IPS DF 6.9 (cell line): ENCODE measurements around the gene VWA8.

ENCODE experiments used
- DNase-seq: peaks from one replicate; pipeline ENCODE4 v3.0.0-alpha.2; 2013; ENCODE audit warnings: low read depth, low spot score
- H3K27ac ChIP-seq: one replicate; pipeline ENCODE4 v1.5.1; 2013; ENCODE audit warnings: low read length, control low read depth
- H3K27me3 ChIP-seq: 2 replicates; pipeline ENCODE4 v1.6.1; 2013; ENCODE audit warnings: mild to moderate bottlenecking, low read length; ENCODE audit not compliant: control insufficient read depth, insufficient read depth
- H3K36me3 ChIP-seq: 2 replicates; pipeline ENCODE4 v1.6.1; 2013; ENCODE audit warnings: low read length; ENCODE audit not compliant: control insufficient read depth, insufficient read depth
- H3K4me1 ChIP-seq: 2 replicates; pipeline ENCODE4 v1.6.1; 2013; ENCODE audit warnings: low read length; ENCODE audit not compliant: control insufficient read depth, insufficient read depth
- H3K4me3 ChIP-seq: 2 replicates; pipeline ENCODE4 v1.5.1; 2013; ENCODE audit warnings: mild to moderate bottlenecking, low read length
- H3K9me3 ChIP-seq: 2 replicates; pipeline ENCODE4 v1.6.1; 2013; ENCODE audit warnings: low read length, inconsistent platforms; ENCODE audit not compliant: control insufficient read depth, insufficient read depth
- WGBS: extraction: QIAGEN DNeasy Blood & Tissue Kit; methylation state at CpG from one replicate; pipeline ENCODE4 v1.1.7; 2013; ENCODE audit warnings: mixed read lengths, missing lambda C conversion rate; ENCODE audit not compliant: insufficient read length, insufficient coverage; 5-methylcytosine and 5-hydroxymethylcytosine counted together

VWA8 gene

DNA sequence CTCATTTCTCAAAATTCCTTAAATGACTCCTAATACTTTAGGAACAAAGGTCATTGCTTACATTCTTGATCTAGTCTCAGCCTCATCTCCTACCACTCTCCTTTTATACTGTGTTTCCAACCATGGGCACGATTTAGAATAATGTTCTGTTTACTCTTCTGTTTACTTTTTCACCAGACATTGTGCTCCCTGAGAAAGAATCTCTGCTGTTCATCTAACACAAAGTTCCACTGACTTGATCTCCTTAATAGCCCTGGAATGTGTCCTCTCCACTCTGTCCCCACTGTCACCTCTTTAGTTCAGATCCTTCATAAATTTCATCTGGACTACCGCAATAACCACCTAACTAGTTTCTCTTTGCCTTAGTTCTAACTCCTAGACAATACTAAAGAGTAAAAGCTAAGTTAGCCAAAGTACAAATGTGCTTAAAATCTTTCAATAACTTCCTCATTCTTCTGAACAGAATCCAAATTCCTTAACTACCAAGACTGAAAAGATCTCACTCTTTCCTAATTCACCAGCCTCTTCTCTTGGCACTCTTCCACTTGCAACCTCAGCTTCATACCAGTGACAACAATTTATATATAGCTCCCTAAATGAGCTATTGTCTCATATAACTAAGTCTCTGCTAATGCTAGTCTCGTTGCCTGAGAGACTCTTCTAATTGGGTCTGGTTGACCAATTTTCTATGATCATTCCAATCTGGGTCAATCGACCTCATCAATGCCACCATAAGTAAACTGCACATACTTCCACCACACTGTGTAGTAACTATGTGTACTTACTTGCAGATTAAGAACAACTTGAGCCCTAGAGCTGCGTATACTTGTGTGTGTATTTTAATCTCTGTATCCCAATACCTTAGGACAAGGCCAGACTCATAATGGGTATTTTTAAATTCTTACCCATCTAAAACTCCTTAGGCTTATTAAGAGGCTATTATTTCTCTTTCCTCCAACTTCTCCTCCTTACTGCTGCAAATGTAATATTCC is 179.9 kb downstream of the VWA8 start:
- H3K4me3 ChIP-seq, result no peak overlapping the region
- DNase-seq, result no peak
- H3K27me3 ChIP-seq, result no peaks in the 10 kb centered on the region
- no CpG with 5 or more reads among the region's 5 CpGs for WGBS
- H3K36me3 ChIP-seq, result no peaks in the 10 kb centered on the region
- no peaks in the 10 kb centered on the region for H3K4me1 ChIP-seq
- H3K9me3 ChIP-seq, result no peaks in the 10 kb centered on the region
- no peak overlapping the region for H3K27ac ChIP-seq

DNA sequence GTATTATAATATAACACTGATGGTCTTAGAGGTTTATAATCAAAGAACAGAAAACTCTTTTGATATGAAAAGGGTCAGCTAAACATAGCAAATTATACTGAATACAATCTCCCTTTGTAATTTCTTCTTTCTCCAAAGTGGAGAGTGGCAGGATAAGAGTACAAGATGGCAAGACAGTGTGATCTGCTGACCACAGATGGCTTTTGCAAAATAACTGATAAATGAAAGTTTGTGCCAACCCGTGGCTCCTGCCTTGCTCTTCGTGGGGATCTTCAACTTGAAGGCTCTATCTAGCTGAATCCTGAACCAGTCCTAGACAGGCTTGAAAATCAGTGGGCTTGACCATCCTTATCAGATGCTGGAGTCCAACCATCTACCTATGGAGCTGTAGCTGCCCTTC is 185.7 kb downstream of the VWA8 start:
- no peak overlapping the region for H3K4me3 ChIP-seq
- no peaks in the 10 kb centered on the region for H3K36me3 ChIP-seq
- H3K4me1 ChIP-seq, result no peaks in the 10 kb centered on the region
- H3K27me3 ChIP-seq, result no peaks in the 10 kb centered on the region
- DNase-seq, result no peak
- no CpG with 5 or more reads among the region's 2 CpGs for WGBS
- no peaks in the 10 kb centered on the region for H3K9me3 ChIP-seq
- H3K27ac ChIP-seq, result no peak overlapping the region

DNA sequence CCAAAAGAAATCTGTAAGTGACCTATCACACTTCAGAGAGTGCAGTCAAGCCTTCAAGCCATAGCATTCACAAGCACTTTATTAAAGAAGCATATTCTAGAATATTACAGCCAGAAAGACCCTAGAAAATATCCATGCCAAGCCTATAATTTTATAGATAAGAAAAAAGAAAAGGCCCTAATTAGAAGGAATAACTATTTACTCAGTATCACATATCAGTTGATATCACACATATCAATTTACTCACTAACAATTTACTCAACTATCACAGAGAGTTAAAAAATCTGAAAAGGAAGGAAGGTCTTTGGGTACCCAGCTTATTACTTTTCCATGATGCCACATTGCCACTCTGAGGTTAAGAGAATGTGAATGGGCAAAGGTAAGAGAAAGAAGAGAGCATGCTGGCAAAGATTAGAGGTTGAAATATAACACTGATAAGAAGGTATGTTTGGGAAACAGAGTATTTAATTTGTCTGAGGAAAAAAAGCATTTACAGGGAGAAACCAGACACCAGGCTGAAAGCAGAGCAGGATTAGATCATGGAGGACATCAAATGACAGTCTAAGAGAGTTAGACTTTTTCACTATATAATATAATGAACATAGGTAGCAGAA is 186.2 kb downstream of the VWA8 start:
- Histone ChIP-seq H3K36me3 (no peaks in the 10 kb centered on the region), H3K9me3 (no peaks in the 10 kb centered on the region), H3K27ac (no peak overlapping the region), H3K27me3 (no peaks in the 10 kb centered on the region), H3K4me3 (no peak overlapping the region), H3K4me1 (no peaks in the 10 kb centered on the region)
- DNase-seq, result no peak

DNA sequence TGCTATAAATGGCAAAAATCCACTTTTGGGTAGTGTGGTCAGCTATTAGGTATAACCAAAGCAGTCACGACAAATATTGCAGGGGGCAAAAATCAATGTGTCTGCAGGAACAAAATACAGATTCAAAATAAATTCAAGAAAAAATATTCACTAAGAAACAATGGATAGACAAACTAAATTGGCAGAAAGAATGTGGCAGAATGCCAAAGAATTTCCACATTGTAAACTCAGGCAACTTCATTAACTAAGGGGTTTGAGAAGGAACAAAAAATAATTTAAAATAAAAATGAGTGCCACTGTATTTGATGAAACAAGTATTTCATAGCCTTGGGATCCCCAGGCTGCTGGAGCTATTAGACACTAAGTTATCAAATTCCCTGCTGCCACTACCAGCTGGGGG is 193.1 kb downstream of the VWA8 start:
- no peak for DNase-seq
- Histone ChIP-seq H3K4me3 (no peak overlapping the region), H3K4me1 (no peaks in the 10 kb centered on the region), H3K27me3 (no peaks in the 10 kb centered on the region), H3K27ac (no peak overlapping the region), H3K36me3 (no peaks in the 10 kb centered on the region), H3K9me3 (no peaks in the 10 kb centered on the region)
- no CpG with 5 or more reads among the region's 1 CpG for WGBS

DNA sequence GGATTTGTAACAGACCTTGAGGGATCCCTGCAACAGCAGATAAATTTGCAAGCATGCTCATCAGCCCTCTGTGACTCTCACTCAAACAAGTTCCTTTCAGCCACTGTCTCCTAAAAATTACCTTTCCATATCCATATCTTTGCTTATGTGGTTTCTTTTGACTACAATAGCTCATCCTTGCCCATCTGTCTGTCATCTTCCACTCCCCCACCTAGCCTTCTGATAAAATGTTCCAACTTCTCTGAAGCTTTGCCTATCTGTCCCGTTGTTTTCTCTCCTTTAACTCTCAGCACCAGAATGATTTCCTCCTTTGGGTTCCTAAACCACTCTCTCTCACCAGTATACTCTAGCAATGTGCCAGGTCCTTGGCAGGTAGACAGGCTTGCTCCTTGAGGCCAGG is 194.5 kb downstream of the VWA8 start:
- Histone ChIP-seq H3K4me3 (no peak overlapping the region), H3K9me3 (no peaks in the 10 kb centered on the region), H3K4me1 (no peaks in the 10 kb centered on the region), H3K27me3 (no peaks in the 10 kb centered on the region), H3K36me3 (no peaks in the 10 kb centered on the region), H3K27ac (no peak overlapping the region)
- WGBS, result no CpG with 5 or more reads among the region's 1 CpG
- no peak for DNase-seq

DNA sequence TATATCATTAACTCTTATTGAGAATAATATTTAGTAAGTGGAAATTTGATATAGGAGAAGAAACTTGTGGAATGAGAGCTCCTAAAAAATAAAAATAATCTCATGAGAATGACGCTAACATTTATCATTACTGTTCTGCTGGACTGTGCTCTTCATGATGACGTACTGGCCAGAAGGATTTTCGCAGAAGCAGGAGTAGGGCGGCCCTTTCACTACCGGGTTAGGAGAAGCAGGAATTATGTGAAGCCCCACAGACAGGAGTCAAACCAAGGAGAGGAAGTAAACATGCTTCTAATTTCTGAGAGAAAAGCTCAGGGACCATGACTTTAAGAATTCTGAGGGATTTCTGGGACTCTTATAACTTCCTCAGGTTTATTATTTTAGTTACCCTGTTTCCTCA is 195.1 kb downstream of the VWA8 start:
- no CpG with 5 or more reads among the region's 5 CpGs for WGBS
- no peak for DNase-seq
- no peaks in the 10 kb centered on the region for H3K36me3 ChIP-seq
- no peak overlapping the region for H3K27ac ChIP-seq
- H3K9me3 ChIP-seq, result no peaks in the 10 kb centered on the region
- no peaks in the 10 kb centered on the region for H3K27me3 ChIP-seq
- no peak overlapping the region for H3K4me3 ChIP-seq
- no peaks in the 10 kb centered on the region for H3K4me1 ChIP-seq

DNA sequence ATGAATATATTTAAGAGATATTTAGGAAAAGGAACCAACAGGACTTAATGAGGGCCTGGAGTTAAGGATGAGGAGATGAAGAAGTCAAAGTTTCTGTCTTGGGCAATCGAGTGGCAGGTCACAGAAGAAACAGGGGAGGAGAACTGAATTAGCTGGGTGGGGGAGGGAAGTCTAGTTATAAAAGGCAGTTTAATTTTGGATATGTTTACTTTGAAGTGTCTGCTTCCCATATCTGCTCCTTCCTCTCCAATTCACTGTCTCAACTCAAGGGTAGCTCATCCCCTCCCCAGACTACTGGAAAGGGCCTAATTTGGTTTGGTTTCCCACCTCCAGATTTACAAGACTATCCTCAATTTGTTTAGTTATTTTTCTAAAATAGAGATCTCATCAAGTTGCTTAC is 195.9 kb downstream of the VWA8 start:
- no peaks in the 10 kb centered on the region for H3K36me3 ChIP-seq
- WGBS, result no CpG with 5 or more reads among the region's 1 CpG
- H3K9me3 ChIP-seq, result no peaks in the 10 kb centered on the region
- H3K27ac ChIP-seq, result no peak overlapping the region
- no peak for DNase-seq
- H3K4me1 ChIP-seq, result no peaks in the 10 kb centered on the region
- no peaks in the 10 kb centered on the region for H3K27me3 ChIP-seq
- H3K4me3 ChIP-seq, result no peak overlapping the region

DNA sequence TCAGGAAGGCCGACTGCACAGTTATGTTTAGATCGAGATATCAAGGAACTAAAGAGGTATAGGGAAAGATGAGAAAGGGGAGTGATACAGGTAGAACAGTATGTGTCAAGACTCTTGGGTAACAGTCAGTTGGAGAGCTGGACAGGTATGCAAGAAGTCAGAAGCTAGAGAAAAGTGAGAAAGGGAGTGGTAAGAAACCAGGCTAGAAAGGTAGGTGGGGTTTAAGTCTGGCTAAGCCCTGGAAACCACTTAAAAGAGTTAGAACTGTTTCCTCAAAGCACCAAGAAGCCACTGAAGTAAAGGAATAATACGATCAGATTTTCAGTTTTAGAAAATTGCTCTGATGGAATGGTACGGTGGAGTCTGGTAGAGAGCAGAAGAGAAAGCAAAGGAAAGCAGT is 196.4 kb downstream of the VWA8 start:
- Histone ChIP-seq H3K27ac (no peak overlapping the region), H3K27me3 (no peaks in the 10 kb centered on the region), H3K9me3 (no peaks in the 10 kb centered on the region), H3K36me3 (no peaks in the 10 kb centered on the region), H3K4me3 (no peak overlapping the region), H3K4me1 (no peaks in the 10 kb centered on the region)
- no peak for DNase-seq
- no CpG with 5 or more reads among the region's 4 CpGs for whole genome bisulfite sequencing

DNA sequence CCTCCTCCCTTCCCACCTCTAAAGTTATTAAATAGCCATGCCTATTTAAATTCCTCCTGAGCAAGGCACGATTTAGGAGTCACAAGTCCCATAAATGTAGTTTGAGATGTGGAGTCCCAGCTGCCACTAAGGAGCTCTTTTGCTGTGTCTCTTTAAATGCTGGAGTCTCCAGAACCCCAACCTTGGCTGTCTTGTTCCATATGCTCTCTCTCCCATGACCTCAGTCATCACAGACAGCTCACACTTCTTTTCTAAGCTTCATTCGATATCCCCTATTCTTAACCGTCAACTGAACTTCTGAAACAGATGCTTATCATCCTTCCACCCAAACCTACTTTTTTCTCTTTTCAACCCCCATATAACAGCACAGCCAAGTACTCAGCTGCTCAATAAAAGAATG is 197.1 kb downstream of the VWA8 start:
- no peak overlapping the region for H3K4me3 ChIP-seq
- no peaks in the 10 kb centered on the region for H3K36me3 ChIP-seq
- no peak overlapping the region for H3K27ac ChIP-seq
- H3K27me3 ChIP-seq, result no peaks in the 10 kb centered on the region
- no peaks in the 10 kb centered on the region for H3K4me1 ChIP-seq
- H3K9me3 ChIP-seq, result no peaks in the 10 kb centered on the region
- no peak for DNase-seq
- 100% methylated on average over 1 of the region's 3 CpGs for WGBS

DNA sequence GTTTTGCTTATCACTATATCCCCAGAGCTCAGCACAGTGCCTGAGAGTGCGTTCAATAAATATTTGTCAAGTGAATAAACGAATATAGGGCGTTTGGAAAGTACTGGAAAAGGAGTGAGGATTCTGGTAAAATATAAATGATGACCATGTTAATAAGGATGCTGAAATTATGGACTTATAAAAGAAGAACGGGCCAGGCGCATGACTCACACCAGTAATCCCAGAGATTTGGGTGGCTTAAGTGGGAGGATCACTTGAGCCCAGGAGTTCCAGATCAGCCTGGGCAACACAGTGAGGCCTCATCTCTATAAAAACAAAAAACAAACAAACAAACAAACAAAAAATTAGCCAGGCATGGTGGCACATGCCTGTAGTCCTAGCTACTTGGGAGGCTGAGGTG is 198.1 kb downstream of the VWA8 start:
- WGBS, result 100% methylated on average over 2 of the region's 5 CpGs
- no peak overlapping the region for H3K27ac ChIP-seq
- H3K36me3 ChIP-seq, result no peaks in the 10 kb centered on the region
- no peaks in the 10 kb centered on the region for H3K4me1 ChIP-seq
- no peaks in the 10 kb centered on the region for H3K9me3 ChIP-seq
- H3K27me3 ChIP-seq, result no peaks in the 10 kb centered on the region
- no peak for DNase-seq
- no peak overlapping the region for H3K4me3 ChIP-seq
